Lower leg skin (tissue), 4 donors: ENCODE data around the gene TDRD1. TPM values are rescaled to one million over a fixed set of nuclear protein-coding genes. Genes with fewer than 3 reads are reported as not detected.

ENCODE experiments used
- DNase-seq, 2 donors: peaks; one replicate each; pipeline ENCODE4 v3.0.0-alpha.2; 2019; ENCODE audit warnings: low spot score in 2 of 2
- H3K4me3 ChIP-seq: fragments of 200-600 bp; sonication (generic); 2 replicates; pipeline ENCODE4 v1.5.1; 2017; ENCODE audit warnings: mild to moderate bottlenecking, low read depth; ENCODE audit not compliant: poor library complexity, severe bottlenecking
- CTCF ChIP-seq, 3 donors: fragments of 450-650 bp; IDR thresholded peaks; one replicate each; pipeline ENCODE4 v1.5.1; 2016; ENCODE audit warnings: antibody characterized with exemption in 3 of 3, mild to moderate bottlenecking in 3 of 3, moderate library complexity in 2 of 3
- POLR2A ChIP-seq, 2 donors: fragments of 450-650 bp; IDR thresholded peaks; one replicate each; pipeline ENCODE4 v1.6.1; 2016 to 2017; ENCODE audit warnings: antibody characterized with exemption in 2 of 2, mild to moderate bottlenecking in 1 of 2, moderate library complexity in 1 of 2
- WGBS, 2 donors: methylation state at CpG; one replicate each; pipeline ENCODE4 v1.1.5; 2018; 5-methylcytosine and 5-hydroxymethylcytosine counted together
- intact Hi-C: fragments of 100-400 bp; cut with DNase I; formaldehyde crosslinking; loops from one replicate; pipeline ENCODE4 v1.15.0; 2023; ENCODE audit warnings: low total_unique reads
- total RNA-seq, 4 donors: library from RNA; depleted of rRNA; stranded (reverse); fragments of >200 nt; gene quantifications; one replicate each; pipeline ENCODE4 v1.1.0, GENCODE V29; 2016

Gene TDRD1
- total RNA-seq, 4 donors from 2014 or later: 0.10 to 0.34 (median 0.14) TPM

- H3K4me3 ChIP-seq: no peak overlapping the region
- 81 to 82% methylated on average over 8 of the region's 8 CpGs for WGBS, 2 donors
- no peak for DNase-seq
- intact Hi-C loops: no loop called here
- TF ChIP-seq CTCF (IDR thresholded peaks at IDR 0.05): no peak
- TF ChIP-seq POLR2A (IDR thresholded peaks at IDR 0.05): no peak
Observed at GRCh38 chr10:114179747-114180146, 594 bp downstream of the TDRD1 start.

DNA sequence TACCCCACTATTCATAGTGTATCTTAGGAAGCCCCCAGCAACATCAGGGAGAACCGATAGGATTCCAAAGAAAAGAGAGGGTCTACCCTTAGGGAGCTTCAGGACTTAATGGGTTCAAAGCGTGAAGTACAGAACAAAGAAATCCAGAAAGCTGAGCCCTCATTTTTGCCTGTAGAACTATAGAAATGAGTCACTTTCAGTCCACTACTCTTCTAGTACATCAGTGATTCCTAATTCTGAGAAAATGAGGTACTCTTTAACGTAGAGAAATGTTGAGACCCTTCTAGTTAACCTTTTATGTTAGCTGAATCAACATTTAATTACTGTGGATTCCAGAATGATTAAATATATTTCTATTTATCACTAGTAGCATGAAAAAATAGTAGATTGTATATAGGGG is 1.8 kb downstream of the TDRD1 start:
- 91 to 92% methylated on average over 3 of the region's 3 CpGs for WGBS, 2 donors
- intact Hi-C loops: no loop called here
- no peak for TF ChIP-seq CTCF (IDR thresholded peaks at IDR 0.05)
- no peak for TF ChIP-seq POLR2A (IDR thresholded peaks at IDR 0.05)

DNA sequence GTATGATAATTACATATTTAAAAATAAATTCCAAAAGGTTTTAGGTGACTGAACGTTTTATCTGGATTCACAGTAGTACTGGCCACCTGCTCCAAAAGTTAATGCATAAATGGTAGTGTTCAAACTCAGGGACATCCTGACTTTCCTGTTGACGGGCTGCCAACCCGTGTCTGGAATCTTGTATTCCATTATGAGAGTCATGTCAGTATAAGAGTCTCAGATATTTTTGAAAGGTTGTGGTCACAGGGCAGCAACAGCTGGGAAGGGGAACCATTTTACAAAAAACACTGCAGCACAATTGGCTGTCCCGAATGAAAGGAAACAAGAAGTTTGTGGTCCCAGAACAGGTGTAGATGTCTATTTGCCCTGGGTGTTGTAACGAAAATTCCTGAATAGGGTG is 2.8 kb downstream of the TDRD1 start:
- H3K4me3 ChIP-seq: no peak overlapping the region
- DNase-seq: no peak
- intact Hi-C loops: no loop called here
- no peak for TF ChIP-seq POLR2A (IDR thresholded peaks at IDR 0.05)
- no peak for TF ChIP-seq CTCF (IDR thresholded peaks at IDR 0.05)
- WGBS, 2 donors: 25 to 28% methylated on average over 5 of the region's 5 CpGs

More for the DNA sequence above, 1.8 kb downstream of the TDRD1 start:
- no peak overlapping the region for H3K4me3 ChIP-seq
- DNase-seq: no peak

DNA sequence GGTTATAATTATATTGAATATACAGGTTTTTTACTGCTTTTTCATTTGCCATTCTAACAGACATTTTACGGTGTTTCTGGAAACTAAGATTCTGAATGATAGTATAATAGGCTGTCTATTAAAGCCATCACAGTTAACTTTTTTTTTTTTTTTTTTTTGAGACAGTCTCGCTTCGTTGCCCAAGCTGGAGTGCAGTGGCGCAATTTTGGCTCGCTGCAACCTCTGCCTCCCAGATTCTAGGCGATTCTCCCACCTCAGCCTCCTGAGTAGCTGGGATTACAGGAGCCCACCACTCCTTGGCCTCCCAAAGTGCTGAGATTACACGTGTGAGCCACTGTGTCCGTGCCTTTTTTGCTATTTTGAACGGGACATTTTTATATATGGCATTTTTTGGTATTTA is 4.4 kb downstream of the TDRD1 start:
- intact Hi-C loops: no loop called here
- no peak overlapping the region for H3K4me3 ChIP-seq
- no peak for TF ChIP-seq POLR2A (IDR thresholded peaks at IDR 0.05)
- no peak for TF ChIP-seq CTCF (IDR thresholded peaks at IDR 0.05)
- WGBS, 2 donors: 90 to 93% methylated on average over 9 of the region's 9 CpGs
- DNase-seq: no peak

- H3K4me3 ChIP-seq: no peak overlapping the region
- no peak for DNase-seq
- no peak for TF ChIP-seq POLR2A (IDR thresholded peaks at IDR 0.05)
- TF ChIP-seq CTCF (IDR thresholded peaks at IDR 0.05): no peak
- 75 to 93% methylated on average over 5 of the region's 5 CpGs for WGBS, 2 donors
- intact Hi-C loops: no loop called here
Observed at GRCh38 chr10:114184276-114184675, 5.1 kb downstream of the TDRD1 start.

GRCh38 chr10:114188001-114188400 is 8.8 kb downstream of the TDRD1 start:
- no peak overlapping the region for H3K4me3 ChIP-seq
- DNase-seq: no peak
- 72 to 90% methylated on average over 3 of the region's 3 CpGs for WGBS, 2 donors
- intact Hi-C loops: no loop called here
- TF ChIP-seq POLR2A (IDR thresholded peaks at IDR 0.05): no peak
- TF ChIP-seq CTCF (IDR thresholded peaks at IDR 0.05): no peak
